HepG2 (cell line): ENCODE data around the gene FAM53B. TPM values are rescaled to one million over a fixed set of nuclear protein-coding genes. Genes with fewer than 3 reads are reported as not detected.

Experiments used
- AKAP8 ChIP-seq: sonication (generic); formaldehyde crosslinking; IDR thresholded peaks from 2 replicates; pipeline ENCODE4 v1.5.1; 2020; ENCODE audit warnings: mild to moderate bottlenecking, missing genetic modification reagents
- ATF4 ChIP-seq, 2 experiments: fragments of 450-650 bp in 1 of 2; sonication (generic) in 1 of 2; formaldehyde crosslinking; IDR thresholded peaks; 2 replicates each; pipeline versions ENCODE4 v1.5.0 to v1.8.0; 2020 to 2022; ENCODE audit warnings: mild to moderate bottlenecking in 1 of 2, missing genetic modification reagents in 1 of 2
- CBFB ChIP-seq: sonication (generic); formaldehyde crosslinking; IDR thresholded peaks from 2 replicates; pipeline ENCODE4 v1.4.0; 2020; ENCODE audit warnings: missing genetic modification reagents
- CHCHD3 ChIP-seq: sonication (generic); formaldehyde crosslinking; IDR thresholded peaks from 2 replicates; pipeline ENCODE4 v1.8.0; 2022; ENCODE audit warnings: mild to moderate bottlenecking, missing genetic modification reagents, moderate library complexity
- DNMT3B ChIP-seq: conservative IDR thresholded peaks from 2 replicates; pipeline ENCODE4 v1.6.1; 2016; ENCODE audit warnings: missing biosample characterization, control low read depth
- FOXA1 ChIP-seq, 2 experiments: fragments of 450-650 bp in 1 of 2; sonication (generic) in 1 of 2; formaldehyde crosslinking in 1 of 2; IDR thresholded peaks; 2 replicates each; pipeline versions ENCODE4 v1.4.0 to v1.6.1; 2016 to 2020; ENCODE audit warnings: missing genetic modification reagents in 1 of 2
- FUBP1 ChIP-seq: sonication (generic); formaldehyde crosslinking; IDR thresholded peaks from 2 replicates; pipeline ENCODE4 v1.5.1; 2020; ENCODE audit warnings: missing genetic modification reagents, mild to moderate bottlenecking, borderline replicate concordance
- GLI4 ChIP-seq: sonication (generic); formaldehyde crosslinking; IDR thresholded peaks from 2 replicates; pipeline ENCODE4 v1.5.1; 2020; ENCODE audit warnings: missing genetic modification reagents, mild to moderate bottlenecking, moderate library complexity, borderline replicate concordance
- GTF3A ChIP-seq: sonication (generic); formaldehyde crosslinking; conservative IDR thresholded peaks from 2 replicates; pipeline ENCODE4 v1.4.0; 2020; ENCODE audit warnings: mild to moderate bottlenecking, missing genetic modification reagents
- HCFC1 ChIP-seq: fragments of 150-350 bp; IDR thresholded peaks from 2 replicates; pipeline ENCODE4 v1.6.1; 2014; ENCODE audit warnings: low read depth, low read length
- HOXA9 ChIP-seq: sonication (generic); formaldehyde crosslinking; IDR thresholded peaks from 2 replicates; pipeline ENCODE4 v1.8.1; 2022; ENCODE audit warnings: missing genetic modification reagents, mild to moderate bottlenecking, moderate library complexity, borderline replicate concordance
- IRF9 ChIP-seq: sonication (generic); formaldehyde crosslinking; IDR thresholded peaks from 2 replicates; pipeline ENCODE4 v1.8.0; 2022; ENCODE audit warnings: missing genetic modification reagents, mild to moderate bottlenecking, borderline replicate concordance
- MBD4 ChIP-seq: IDR thresholded peaks from 2 replicates; pipeline ENCODE4 v1.6.1; 2012; ENCODE audit warnings: low read length, inconsistent platforms, borderline replicate concordance
- NFKBIZ ChIP-seq: IDR thresholded peaks from 2 replicates; pipeline ENCODE4 v1.6.1; 2018; ENCODE audit warnings: missing genetic modification reagents, missing compliant biosample characterization
- NONO ChIP-seq, 2 experiments: fragments of 450-650 bp in 1 of 2; sonication (generic) in 1 of 2; formaldehyde crosslinking in 1 of 2; IDR thresholded peaks in 1 of 2; conservative IDR thresholded peaks in 1 of 2; 2 replicates each; pipeline versions ENCODE4 v1.6.1 to v1.8.0; 2017 to 2022; ENCODE audit warnings: mild to moderate bottlenecking in 1 of 2, missing genetic modification reagents in 1 of 2, moderate library complexity in 1 of 2
- PHF20 ChIP-seq: sonication (generic); formaldehyde crosslinking; IDR thresholded peaks from 2 replicates; pipeline ENCODE4 v1.5.0; 2020; ENCODE audit warnings: mild to moderate bottlenecking, missing genetic modification reagents
- SETDB1 ChIP-seq: sonication (generic); formaldehyde crosslinking; IDR thresholded peaks from 2 replicates; pipeline ENCODE4 v1.5.1; 2020; ENCODE audit warnings: missing genetic modification reagents, mild to moderate bottlenecking, borderline replicate concordance
- SRSF9 ChIP-seq: fragments of 200-400 bp; formaldehyde crosslinking; IDR thresholded peaks from 2 replicates; pipeline ENCODE4 v1.6.1; 2018; ENCODE audit warnings: borderline replicate concordance, mild to moderate bottlenecking, low read depth, low read length; ENCODE audit not compliant: insufficient read depth, poor library complexity, severe bottlenecking
- TERF1 ChIP-seq: sonication (generic); formaldehyde crosslinking; IDR thresholded peaks from 2 replicates; pipeline ENCODE4 v1.8.0; 2022; ENCODE audit warnings: mild to moderate bottlenecking, missing genetic modification reagents, moderate library complexity
- ZBTB39 ChIP-seq: sonication (generic); formaldehyde crosslinking; IDR thresholded peaks from 2 replicates; pipeline ENCODE4 v1.5.0; 2020; ENCODE audit warnings: missing genetic modification reagents
- ZFP82 ChIP-seq: sonication (generic); formaldehyde crosslinking; IDR thresholded peaks from 2 replicates; pipeline ENCODE4 v1.5.1; 2020; ENCODE audit warnings: mild to moderate bottlenecking, missing genetic modification reagents, borderline replicate concordance
- ZNF713 ChIP-seq: sonication (generic); formaldehyde crosslinking; IDR thresholded peaks from 2 replicates; pipeline ENCODE4 v1.4.0; 2020; ENCODE audit warnings: mild to moderate bottlenecking, missing genetic modification reagents
- polyA plus RNA-seq, 8 experiments: library from polyadenylated mRNA; depleted of rRNA in 3 of 8; stranded (reverse) in 7 of 8; unstranded in 1 of 8; fragments of >200 nt; fragmentation: Illumina TruSeq in 4 of 8; extraction: Trizol in 4 of 8; gene quantifications; 2 replicates each; pipeline versions ENCODE4 v1.2.1 to v1.2.3, GENCODE V29; 2011 to 2016; ENCODE audit warnings: low read depth in 4 of 8, missing spikeins in 1 of 8, mixed read lengths in 1 of 8; ENCODE audit not compliant: insufficient read depth in 1 of 8
- total RNA-seq, 5 experiments: library from RNA; depleted of rRNA; stranded (reverse); fragments of >200 nt; fragmentation: Illumina TruSeq; extraction: Trizol; gene quantifications; 2 replicates each; pipeline ENCODE4 v1.2.3, GENCODE V29; 2016; ENCODE audit warnings: low read depth in 1 of 5

The FAM53B gene
- total and polyA plus RNA-seq, 2 of the 13 experiments (the other 11 are each of a cell fraction or from before 2014, with no cell fraction given) = 6.4 to 19.3 TPM

GRCh38 chr10:124712704-124713407 is 31.3 kb downstream of the FAM53B start (continued):
- TF ChIP-seq SETDB1 (CRISPR knock-in tag) (no peak), GLI4 (CRISPR knock-in tag) (no peak), PHF20 (CRISPR knock-in tag) (no peak), ZNF713 (CRISPR knock-in tag) (no peak), TERF1 (no peak), HCFC1 (no peak), ATF4 (CRISPR knock-in tag; IDR thresholded peaks at IDR 0.05) (no peak), FUBP1 (CRISPR knock-in tag) (no peak), SRSF9 (no peak), GTF3A (CRISPR knock-in tag) (no peak), MBD4 (no peak), NFKBIZ (CRISPR knock-in tag) (no peak), CHCHD3 (CRISPR knock-in tag) (no peak), ZBTB39 (CRISPR knock-in tag) (no peak), IRF9 (no peak), CBFB (no peak), NONO (IDR thresholded peaks at IDR 0.05) (no peak), NONO (CRISPR knock-in tag; conservative IDR thresholded peaks at IDR 0.05) (no peak), DNMT3B (CRISPR knock-in tag) (no peak), ZFP82 (no peak), FOXA1 (IDR thresholded peaks at IDR 0.05) (no peak), FOXA1 (CRISPR knock-in tag; IDR thresholded peaks at IDR 0.05) (no peak), AKAP8 (no peak), HOXA9 (no peak)
